RWPE2 (cell line): ENCODE measurements around the gene EWSR1.

ENCODE experiments used
- ATAC-seq: fragments of 200-7000 bp; cut with Tn5 transposase; 3 replicates; pipeline ENCODE4 v1.9.1; 2021; ENCODE audit warnings: low read depth
- DNase-seq: peaks from one replicate; pipeline ENCODE4 v3.0.0-alpha.2; 2020; ENCODE audit warnings: low spot score
- H3K27ac ChIP-seq: fragments of 450-650 bp; 2 replicates; pipeline ENCODE4 v1.5.1; 2017; ENCODE audit warnings: mild to moderate bottlenecking; ENCODE audit not compliant: poor library complexity, severe bottlenecking
- H3K27me3 ChIP-seq: fragments of 250-450 bp; sonication (Bioruptor Pico); 2 replicates; pipeline ENCODE4 v1.5.1; 2021; ENCODE audit warnings: mild to moderate bottlenecking, moderate library complexity; ENCODE audit not compliant: insufficient read depth, poor library complexity, severe bottlenecking
- H3K36me3 ChIP-seq: fragments of 250-450 bp; sonication (Bioruptor Pico); 2 replicates; pipeline ENCODE4 v1.5.1; 2020; ENCODE audit warnings: low read depth, mild to moderate bottlenecking, moderate library complexity
- H3K4me1 ChIP-seq: fragments of 250-450 bp; sonication (Bioruptor Pico); 2 replicates; pipeline ENCODE4 v1.5.1; 2021; ENCODE audit warnings: mild to moderate bottlenecking, moderate library complexity; ENCODE audit not compliant: insufficient read depth, poor library complexity, severe bottlenecking
- H3K4me3 ChIP-seq: fragments of 250-450 bp; sonication (Bioruptor Pico); 2 replicates; pipeline ENCODE4 v1.5.1; 2021; ENCODE audit warnings: mild to moderate bottlenecking, moderate library complexity; ENCODE audit not compliant: severe bottlenecking
- H3K9me3 ChIP-seq: fragments of 250-450 bp; sonication (Bioruptor Pico); 2 replicates; pipeline ENCODE4 v1.5.1; 2021; ENCODE audit warnings: mild to moderate bottlenecking, moderate library complexity; ENCODE audit not compliant: severe bottlenecking
- CTCF ChIP-seq: fragments of 450-650 bp; IDR thresholded peaks from one replicate; pipeline ENCODE4 v1.5.1; 2017; ENCODE audit warnings: mild to moderate bottlenecking, moderate library complexity; ENCODE audit not compliant: poor library complexity, severe bottlenecking

EWSR1 gene

DNA sequence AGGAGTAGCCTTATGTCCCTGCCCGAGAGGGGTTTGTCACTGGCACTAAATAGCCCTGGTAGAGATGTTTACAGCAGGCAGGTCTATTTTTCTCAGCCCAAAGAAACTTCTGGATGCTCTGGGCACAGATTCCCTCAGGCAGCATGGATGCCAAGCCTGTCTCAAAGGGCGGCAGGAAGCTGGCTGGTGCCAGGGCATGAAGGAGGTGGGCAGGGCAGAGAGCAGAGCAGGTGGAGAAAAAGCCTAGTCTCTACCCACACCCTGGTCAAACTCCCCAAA lies 34.3 kb downstream of the EWSR1 start:
- Histone ChIP-seq H3K27ac (no peak overlapping the region), H3K9me3 (no peaks in the 10 kb centered on the region), H3K36me3 (peaks cover 31% of the 10 kb centered on the region), H3K4me3 (no peak overlapping the region), H3K4me1 (no peaks in the 10 kb centered on the region), H3K27me3 (no peaks in the 10 kb centered on the region)
- no peak for TF ChIP-seq CTCF
- ATAC-seq (no peak), DNase-seq (no peak)

- H3K27me3 ChIP-seq: no peaks in the 10 kb centered on the region
- DNase-seq: no peak
- TF ChIP-seq CTCF: no peak
- no peak overlapping the region for H3K4me3 ChIP-seq
- no peak for ATAC-seq
- peaks cover 26% of the 10 kb centered on the region for H3K36me3 ChIP-seq
- H3K27ac ChIP-seq: no peak overlapping the region
- H3K9me3 ChIP-seq: no peaks in the 10 kb centered on the region
- H3K4me1 ChIP-seq: peaks cover 2% of the 10 kb centered on the region
Observed at GRCh38 chr22:29302681-29303465, 34.8 kb downstream of the EWSR1 start.

- no peak for TF ChIP-seq CTCF
- H3K4me1 ChIP-seq: peaks cover 19% of the 10 kb centered on the region
- H3K4me3 ChIP-seq: peak overlapping the region; percentile 60
- ATAC-seq (no peak), DNase-seq (no peak)
- peak overlapping the region; percentile 76 for H3K27ac ChIP-seq
- H3K9me3 ChIP-seq: no peaks in the 10 kb centered on the region
- H3K27me3 ChIP-seq: no peaks in the 10 kb centered on the region
- H3K36me3 ChIP-seq: no peaks in the 10 kb centered on the region
Observed at GRCh38 chr22:29305836-29306174, 37.7 kb downstream of the EWSR1 start.

- TF ChIP-seq CTCF: peak; percentile 63
- H3K4me3 ChIP-seq: peak within 1 kb of the TSS; percentile 60
- H3K27ac ChIP-seq: peak within 1 kb of the TSS; percentile 76
- ATAC-seq (peak; percentile 52), DNase-seq (no peak)
- no peaks in the 10 kb centered on the region for H3K9me3 ChIP-seq
- no peaks in the 10 kb centered on the region for H3K27me3 ChIP-seq
- H3K4me1 ChIP-seq: peaks cover 22% of the 10 kb centered on the region
- H3K36me3 ChIP-seq: no peaks in the 10 kb centered on the region
Observed at GRCh38 chr22:29306175-29306834, 38.2 kb downstream of the EWSR1 start, which contains the start of gene GAS2L1. Gene GAS2L1, plus strand, starts transcription at chr22:29306650. Its CDS starts 1,456 bp downstream, at chr22:29308106.
